DMS79 treated with DMSO at 0.1 percent for 48 hours (cell line): ENCODE results near the gene PRDM1.

ENCODE experiments used
- DNase-seq: peaks from one replicate; lab custom pipeline; 2025; lab: John Stamatoyannopoulos, UW

The PRDM1 gene

DNA sequence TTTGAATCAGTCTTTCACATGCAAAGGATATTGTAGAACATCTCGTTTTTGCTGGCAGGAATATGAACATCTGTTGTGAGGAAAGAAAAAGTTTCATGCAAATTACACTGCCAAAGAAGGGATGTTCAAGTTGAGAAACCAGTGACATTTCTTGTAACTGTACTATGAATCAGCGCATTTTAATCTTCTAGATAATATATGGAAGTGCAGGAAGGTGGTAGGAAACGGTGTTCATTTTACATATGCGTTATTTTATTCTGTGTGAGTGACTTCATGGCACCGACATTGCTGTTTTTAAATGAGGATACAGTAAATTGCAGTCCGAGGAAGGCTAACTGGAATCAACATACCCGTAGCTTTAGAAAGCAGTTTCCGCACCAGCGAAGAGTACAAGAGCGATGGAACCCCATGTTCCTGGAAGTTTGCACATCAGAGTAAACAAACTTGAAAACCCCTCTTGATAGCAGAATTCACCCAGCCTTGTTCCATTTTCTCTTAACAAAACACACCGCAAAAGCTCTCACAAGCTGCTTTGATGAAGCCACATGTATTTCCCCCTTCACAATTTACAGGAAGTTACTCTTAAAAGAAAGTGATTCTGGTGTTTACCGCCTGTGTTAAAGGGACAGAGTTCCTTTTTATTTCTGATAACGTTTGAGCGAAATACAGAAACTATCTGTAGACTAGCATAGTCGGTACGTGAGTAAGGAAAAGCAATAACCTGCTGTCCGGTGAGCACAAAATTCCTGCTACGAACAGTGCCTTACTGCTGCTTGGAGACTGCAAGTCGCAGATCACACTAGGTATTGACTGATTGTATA lies 11.5 kb downstream of the PRDM1 start:
- DNase-seq, result peak; percentile 17

DNA sequence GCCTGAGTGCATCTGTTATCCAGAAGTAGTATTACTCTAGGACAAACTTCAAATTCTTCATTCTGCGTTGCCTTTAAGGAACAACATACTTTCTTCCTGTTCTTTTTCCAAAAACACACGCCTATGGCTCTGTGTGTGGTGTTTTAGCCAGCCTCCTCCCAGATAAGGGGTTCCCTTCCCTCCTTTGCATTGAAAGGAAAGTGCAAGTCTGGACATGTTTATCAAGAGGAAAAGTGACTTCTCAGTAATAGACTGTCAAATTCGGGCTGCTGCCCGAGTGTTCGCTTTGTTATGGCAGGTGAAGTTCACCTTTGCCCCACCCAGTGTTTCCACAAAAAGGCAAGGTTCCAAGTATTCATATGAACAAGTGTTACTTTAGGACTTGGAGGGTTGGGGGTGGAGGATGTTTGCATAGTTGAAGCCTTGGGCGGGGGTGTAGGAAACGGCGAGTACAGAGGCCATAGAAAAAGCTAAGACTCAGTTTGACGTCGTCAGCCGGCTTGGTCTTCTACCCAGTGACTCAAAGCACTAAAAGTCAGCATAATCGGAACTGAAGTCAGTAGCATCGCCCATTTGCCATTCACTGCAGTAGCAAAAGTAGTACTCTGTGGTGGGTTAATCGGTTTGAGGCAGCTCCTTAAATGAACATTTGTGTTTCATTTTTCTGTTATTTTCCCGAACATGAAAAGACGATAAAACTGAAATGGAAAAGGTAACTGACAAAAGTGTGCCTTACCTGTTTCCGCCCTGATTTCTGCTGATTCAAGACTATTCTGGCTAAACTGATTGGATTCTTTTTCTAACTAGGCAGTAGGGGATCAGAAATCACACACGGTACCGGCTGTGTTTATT lies 12.5 kb downstream of the PRDM1 start:
- DNase-seq, result peak; percentile 47

DNA sequence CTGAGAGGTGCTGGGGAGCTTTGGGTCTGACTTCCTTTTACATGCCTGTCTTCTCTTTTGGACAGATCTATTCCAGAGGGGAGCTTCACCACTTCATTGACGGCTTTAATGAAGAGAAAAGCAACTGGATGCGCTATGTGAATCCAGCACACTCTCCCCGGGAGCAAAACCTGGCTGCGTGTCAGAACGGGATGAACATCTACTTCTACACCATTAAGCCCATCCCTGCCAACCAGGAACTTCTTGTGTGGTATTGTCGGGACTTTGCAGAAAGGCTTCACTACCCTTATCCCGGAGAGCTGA lies 13.1 kb downstream of the PRDM1 start:
- DNase-seq, result peak; percentile 45

DNA sequence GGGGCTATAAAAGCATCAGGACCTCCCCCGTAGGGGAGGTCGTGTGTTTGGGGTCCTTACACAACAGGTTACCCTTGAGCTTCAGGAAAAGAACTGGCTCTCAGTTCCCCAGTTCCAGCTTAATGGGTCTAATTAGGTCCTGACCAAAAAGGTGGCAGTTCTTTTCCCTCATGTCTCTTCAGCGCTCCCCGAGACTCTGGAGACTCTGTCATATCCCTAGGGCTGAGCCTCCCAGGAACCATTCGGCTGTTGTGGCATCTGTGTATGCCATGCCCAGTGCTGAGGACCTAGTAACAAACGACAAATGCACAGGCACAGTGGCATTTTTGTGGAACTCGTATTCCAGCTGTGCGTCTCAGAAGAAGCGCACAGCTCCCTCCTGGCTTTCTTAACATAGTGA lies 14.6 kb downstream of the PRDM1 start:
- DNase-seq, result no peak

DNA sequence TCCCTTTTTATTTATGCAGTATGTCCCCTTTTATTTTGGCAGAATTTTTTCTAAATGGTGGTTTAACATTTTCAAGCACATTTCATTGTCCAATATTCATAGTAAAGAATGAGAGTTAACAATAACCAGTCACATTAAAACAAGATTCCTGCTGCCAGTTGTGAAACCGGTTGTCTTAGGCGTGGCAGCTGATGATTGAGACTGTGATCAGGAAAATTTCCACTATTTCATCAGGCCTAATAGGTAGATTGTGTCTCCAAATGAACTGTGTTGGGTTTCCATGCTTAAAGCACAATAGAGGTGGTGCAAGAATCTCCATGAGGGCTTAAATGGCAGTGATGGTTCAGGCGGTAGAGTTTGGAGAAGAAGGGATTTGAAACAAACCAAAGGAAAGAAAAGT lies 15.3 kb downstream of the PRDM1 start:
- no peak for DNase-seq

DNA sequence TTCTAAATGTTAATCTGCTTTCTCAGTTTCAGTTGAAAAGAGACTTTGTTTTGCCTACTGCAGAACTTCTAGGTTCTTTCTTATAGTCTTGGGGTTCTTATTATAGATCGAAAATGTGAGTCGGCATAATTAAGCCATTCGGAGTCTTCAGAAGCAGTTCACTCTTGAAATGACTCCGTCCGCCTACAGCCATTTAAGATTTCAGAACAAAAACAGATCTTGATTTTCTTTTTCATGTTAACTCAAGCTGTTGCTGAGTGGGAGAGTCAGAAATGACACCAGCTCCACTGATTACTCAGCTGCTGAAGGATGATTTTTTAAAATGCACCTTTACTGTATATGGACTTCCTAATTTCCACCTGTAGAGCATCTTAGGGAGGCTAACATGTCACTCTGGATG lies 15.9 kb downstream of the PRDM1 start:
- no peak for DNase-seq

DNA sequence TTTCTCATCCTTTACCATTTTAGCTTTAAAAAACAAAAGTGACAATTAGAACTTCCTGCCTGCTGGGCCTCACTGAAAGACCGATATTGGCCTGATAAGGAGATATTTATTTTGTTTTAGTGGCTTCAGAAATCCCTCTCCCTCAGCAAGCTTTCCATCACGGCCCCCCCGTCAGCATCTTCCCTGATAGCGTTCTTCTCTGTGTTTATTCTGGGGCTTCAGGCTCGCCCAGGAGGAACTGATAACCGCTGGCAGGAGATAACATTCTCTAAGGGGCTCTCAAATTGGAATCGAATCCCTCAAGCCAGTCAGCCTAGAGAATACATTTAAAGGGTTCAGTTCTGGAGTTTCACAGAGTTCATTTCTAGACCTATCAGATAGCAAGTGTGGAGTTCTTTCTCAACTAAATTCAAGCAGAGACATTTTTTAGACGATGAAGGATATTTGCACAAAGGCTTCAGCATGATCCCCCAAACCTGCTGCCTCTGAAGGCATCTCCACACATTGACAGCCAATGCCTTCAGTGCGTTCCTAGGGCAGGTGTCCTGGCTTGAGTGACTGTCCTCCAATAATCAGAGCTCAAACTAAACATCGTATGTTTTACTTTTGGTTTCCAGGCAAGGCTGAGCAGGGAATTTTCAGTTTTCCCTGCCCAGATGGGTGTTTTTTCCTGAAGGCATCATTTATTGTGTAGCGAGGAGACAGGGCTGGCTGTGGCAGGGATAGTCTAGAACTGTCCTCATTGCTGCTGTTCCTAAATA lies 17.0 kb downstream of the PRDM1 start:
- no peak for DNase-seq

DNA sequence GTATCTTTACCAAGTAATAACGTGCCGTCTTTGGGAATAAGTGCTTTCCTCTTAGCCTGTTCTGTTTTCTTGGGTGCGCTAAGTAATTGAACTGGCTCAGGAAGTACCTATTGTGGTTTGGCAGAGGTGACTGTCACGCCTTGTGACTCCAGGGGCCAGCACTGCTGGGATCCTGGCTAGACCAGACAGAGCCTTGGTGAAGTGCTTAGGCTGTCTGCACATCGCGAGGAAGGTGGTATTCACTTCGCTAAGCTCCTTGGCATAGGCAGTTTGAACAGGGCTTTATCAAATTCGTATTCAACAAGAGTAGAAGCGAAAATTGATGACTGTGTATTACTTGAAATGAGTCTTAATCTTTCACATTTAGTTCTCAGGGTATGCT lies 17.6 kb downstream of the PRDM1 start:
- peak; percentile 94 for DNase-seq

DNA sequence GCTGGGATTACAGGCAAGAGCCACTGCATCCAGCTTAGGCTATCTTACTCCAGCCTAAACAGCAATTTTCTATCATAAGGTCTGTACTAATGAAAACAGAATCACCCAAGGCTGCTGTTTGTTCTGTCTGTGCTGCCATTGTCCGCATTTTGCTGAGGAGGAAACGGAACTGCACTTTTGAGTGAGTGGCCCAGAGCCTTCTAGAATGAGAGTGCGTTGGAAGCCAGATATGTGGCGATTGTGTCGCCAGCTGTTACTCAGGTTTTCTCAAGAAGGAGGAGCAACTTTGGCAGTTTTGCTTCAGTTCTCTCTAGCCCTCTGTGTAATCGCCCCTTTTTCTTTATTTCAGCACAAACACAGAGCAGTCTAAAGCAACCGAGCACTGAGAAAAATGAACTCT lies 18.3 kb downstream of the PRDM1 start:
- DNase-seq, result no peak

DNA sequence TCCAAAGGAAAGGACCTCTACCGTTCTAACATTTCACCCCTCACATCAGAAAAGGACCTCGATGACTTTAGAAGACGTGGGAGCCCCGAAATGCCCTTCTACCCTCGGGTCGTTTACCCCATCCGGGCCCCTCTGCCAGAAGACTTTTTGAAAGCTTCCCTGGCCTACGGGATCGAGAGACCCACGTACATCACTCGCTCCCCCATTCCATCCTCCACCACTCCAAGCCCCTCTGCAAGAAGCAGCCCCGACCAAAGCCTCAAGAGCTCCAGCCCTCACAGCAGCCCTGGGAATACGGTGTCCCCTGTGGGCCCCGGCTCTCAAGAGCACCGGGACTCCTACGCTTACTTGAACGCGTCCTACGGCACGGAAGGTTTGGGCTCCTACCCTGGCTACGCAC lies 18.8 kb downstream of the PRDM1 start:
- DNase-seq, result no peak

DNA sequence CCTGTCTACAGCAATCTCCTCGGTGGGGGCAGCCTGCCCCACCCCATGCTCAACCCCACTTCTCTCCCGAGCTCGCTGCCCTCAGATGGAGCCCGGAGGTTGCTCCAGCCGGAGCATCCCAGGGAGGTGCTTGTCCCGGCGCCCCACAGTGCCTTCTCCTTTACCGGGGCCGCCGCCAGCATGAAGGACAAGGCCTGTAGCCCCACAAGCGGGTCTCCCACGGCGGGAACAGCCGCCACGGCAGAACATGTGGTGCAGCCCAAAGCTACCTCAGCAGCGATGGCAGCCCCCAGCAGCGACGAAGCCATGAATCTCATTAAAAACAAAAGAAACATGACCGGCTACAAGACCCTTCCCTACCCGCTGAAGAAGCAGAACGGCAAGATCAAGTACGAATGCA lies 19.4 kb downstream of the PRDM1 start:
- no peak for DNase-seq

DNA sequence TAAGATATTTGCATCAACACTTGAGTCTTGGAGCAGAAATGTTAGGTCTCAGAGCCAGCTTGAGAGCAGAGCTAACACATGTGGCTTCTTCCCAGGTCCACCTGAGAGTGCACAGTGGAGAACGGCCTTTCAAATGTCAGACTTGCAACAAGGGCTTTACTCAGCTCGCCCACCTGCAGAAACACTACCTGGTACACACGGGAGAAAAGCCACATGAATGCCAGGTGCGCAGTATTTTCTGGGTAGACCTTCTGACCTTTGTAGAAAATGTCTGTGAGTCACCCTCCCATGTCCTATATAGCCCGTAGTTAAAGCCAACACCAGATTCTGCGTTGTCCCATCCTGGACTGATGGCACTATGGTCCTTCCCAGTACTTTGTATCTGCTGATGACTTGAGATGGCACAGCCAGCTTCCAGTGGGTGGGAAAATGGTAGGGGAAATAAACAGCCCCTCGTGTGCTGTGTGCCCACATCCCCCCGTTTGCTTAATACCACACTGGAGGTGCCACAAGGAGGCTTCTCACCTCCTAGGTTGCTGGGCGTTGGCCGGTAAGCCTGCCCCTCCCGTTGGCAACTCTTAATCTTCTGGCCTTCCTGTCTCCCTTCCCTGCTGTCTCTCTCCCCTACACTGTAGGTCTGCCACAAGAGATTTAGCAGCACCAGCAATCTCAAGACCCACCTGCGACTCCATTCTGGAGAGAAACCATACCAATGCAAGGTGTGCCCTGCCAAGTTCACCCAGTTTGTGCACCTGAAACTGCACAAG lies 20.3 kb downstream of the PRDM1 start:
- DNase-seq, result no peak

DNA sequence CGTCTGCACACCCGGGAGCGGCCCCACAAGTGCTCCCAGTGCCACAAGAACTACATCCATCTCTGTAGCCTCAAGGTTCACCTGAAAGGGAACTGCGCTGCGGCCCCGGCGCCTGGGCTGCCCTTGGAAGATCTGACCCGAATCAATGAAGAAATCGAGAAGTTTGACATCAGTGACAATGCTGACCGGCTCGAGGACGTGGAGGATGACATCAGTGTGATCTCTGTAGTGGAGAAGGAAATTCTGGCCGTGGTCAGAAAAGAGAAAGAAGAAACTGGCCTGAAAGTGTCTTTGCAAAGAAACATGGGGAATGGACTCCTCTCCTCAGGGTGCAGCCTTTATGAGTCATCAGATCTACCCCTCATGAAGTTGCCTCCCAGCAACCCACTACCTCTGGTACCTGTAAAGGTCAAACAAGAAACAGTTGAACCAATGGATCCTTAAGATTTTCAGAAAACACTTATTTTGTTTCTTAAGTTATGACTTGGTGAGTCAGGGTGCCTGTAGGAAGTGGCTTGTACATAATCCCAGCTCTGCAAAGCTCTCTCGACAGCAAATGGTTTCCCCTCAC lies 21.0 kb downstream of the PRDM1 start:
- no peak for DNase-seq

DNA sequence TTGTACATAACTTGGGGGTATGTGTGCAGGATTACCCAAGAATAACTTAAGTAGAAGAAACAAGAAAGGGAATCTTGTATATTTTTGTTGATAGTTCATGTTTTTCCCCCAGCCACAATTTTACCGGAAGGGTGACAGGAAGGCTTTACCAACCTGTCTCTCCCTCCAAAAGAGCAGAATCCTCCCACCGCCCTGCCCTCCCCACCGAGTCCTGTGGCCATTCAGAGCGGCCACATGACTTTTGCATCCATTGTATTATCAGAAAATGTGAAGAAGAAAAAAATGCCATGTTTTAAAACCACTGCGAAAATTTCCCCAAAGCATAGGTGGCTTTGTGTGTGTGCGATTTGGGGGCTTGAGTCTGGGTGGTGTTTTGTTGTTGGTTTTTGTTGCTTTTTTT lies 22.0 kb downstream of the PRDM1 start:
- DNase-seq, result no peak

DNA sequence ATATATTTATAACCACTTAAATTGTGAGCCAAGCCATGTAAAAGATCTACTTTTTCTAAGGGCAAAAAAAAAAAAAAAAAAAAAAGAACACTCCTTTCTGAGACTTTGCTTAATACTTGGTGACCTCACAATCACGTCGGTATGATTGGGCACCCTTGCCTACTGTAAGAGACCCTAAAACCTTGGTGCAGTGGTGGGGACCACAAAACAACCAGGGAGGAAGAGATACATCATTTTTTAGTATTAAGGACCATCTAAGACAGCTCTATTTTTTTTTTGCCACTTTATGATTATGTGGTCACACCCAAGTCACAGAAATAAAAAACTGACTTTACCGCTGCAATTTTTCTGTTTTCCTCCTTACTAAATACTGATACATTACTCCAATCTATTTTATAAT lies 22.9 kb downstream of the PRDM1 start:
- no peak for DNase-seq

DNA sequence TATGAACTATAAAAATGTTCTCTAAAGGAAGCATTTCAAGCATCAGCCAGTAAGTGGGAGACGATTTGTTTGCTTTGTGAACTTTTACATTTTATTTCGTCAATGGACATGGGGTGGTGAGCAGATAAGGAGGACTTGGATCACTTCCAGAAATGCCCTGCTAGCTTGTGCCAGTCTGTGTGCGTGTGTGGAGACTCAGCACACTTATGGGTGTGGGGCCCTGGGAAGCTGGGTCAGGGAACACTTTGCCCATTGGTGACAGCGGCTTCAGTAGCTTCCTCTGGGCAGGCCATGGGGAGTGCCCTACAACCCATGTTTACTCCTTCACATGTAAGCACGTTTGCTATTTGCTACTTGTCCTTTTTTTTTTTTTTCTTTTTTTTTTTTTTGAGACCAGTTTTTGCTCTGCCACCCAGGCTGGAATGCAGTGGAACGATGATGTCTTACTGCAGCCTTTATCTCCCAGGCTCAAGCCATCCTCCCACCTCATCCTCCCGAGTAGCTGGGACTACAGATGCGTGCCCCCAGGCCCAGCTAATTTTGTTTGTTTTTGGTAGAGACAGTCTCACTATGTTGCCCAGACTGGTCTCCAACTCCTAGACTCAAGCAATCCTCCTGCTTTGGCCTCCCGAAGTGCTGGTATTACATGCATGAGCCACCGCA lies 24.2 kb downstream of the PRDM1 start:
- peak; percentile 74 for DNase-seq

DNA sequence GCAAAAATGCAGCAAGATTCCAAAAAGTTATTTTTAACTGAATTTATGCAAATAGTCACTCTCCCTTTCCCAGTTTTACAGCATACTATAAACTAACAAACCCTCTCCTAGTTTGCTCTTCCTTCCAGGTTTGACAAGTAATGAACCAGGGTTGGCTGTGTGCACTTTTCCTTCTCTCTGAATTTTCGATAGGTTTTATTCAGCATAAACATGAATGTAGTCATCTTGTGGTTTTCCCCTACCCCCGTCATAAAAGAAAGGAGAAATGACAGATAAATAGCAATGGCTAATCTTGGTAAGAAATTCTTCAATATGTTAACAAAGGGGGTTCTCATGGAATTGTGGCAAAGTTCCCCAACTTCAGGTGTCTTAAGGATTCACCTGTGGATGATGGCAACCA lies 26.3 kb downstream of the PRDM1 start:
- no peak for DNase-seq

DNA sequence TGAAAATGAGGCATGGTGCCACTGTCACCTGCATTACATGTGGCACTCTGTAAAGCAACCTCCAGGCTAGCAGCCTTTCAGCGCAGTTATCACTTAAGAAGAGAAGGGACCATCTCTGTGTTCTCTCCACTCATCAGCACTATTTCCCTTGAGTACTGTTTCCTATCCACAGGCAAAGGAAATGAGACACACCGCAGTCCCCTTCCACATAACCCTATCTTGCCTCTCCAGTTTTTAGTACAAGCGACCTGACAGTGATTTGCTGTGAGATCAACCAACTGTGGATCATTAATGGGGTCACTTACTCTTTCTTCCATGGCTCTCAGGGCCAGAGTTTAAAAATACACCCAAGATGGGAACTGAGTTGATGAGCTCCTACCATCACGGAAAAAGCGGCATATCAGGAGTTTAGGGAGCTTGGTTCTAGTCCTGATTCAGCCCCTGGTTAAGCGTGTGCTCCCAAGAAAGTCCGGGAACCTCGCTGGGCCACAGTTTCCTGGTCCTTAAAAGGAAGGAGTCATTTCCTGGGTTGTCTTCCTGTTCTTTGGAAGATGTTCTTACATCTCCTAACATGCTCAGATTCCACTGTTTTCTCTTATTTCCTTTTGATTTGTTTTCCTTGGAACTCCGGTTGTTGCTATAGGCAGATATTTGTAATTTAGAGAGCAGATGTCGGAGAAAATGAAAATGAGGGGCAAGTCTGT lies 27.3 kb downstream of the PRDM1 start:
- no peak for DNase-seq

DNA sequence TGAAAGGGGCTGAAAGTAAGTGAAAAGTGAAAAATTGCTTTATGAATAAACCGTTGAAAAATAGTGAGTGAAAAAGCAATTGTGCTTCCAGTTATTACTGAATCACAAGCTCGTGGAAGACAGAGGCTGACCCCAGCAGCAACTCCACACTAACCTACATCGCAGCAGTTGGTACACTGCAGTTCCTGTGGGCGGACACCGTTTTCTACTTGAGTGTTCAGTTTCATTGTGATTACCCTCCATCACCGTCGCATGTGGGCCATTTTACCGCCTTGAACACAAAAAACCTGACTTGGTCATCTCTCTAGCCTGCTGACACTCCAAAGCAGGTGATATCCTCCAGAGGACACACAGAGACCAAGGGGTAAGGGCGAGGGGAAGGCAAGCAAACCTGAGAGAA lies 28.4 kb downstream of the PRDM1 start:
- DNase-seq, result no peak

DNA sequence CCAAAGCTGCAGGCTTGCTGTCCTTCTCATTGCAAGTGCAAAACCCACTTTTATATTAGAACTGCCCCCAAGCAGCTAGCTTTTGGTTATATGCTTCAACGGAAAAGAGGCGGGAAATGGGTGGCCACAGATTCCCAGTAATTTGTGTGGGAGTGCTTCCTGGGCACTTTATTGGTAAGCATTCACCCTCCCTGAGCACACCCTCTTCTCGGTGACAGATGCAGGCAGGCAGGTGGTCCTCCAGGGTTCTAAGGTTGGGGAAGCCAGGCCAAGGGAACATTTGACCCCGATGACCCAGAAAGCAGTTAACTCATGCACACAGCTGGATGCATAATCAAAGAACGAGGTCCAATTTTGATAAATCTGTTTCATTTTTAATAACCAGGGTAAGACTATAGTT lies 29.1 kb downstream of the PRDM1 start:
- no peak for DNase-seq
